MM.1S (cell line): ENCODE measurements around the gene ANKRD10.

Source experiments
- EZH2 ChIP-seq: fragments of 300-600 bp; sonication (generic); optimal IDR thresholded peaks from 2 replicates; pipeline ENCODE3; 2017; ENCODE audit warnings: low read depth, mild to moderate bottlenecking, antibody characterized with exemption, low read length, mixed read lengths
- EZH2phosphoT487 ChIP-seq: fragments of 300-600 bp; sonication (generic); IDR thresholded peaks from 2 replicates; pipeline ENCODE4 v1.6.1; 2018; ENCODE audit warnings: antibody characterized with exemption, low read length
- TF ChIP-seq, protein P1 (sequence below): fragments of 300-600 bp; sonication (generic); IDR thresholded peaks from 2 replicates; pipeline ENCODE4 v1.5.1; 2016; ENCODE audit warnings: antibody characterized with exemption, low read length, mixed read lengths

DNA sequence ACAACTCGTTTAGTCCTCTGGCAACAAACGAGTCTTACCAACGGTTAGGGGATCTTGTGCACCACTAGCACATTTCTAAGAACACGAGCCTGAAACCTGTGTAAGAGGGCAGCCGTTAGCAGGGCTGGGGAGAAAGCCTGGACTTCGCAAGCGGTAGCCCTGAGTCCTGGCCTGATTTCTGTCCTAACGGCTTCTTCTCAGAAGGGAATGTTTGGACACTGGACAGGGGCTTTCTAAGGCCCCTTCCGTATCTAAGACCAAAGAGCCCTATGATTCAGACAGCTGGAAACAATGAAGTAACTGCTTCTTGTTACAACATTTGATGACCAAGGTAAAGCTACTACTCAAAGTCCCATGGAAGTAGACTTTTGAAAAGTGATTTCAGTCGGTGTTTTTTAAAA is 2.2 kb downstream of the ANKRD10 start:
- TF ChIP-seq, protein P1, sequence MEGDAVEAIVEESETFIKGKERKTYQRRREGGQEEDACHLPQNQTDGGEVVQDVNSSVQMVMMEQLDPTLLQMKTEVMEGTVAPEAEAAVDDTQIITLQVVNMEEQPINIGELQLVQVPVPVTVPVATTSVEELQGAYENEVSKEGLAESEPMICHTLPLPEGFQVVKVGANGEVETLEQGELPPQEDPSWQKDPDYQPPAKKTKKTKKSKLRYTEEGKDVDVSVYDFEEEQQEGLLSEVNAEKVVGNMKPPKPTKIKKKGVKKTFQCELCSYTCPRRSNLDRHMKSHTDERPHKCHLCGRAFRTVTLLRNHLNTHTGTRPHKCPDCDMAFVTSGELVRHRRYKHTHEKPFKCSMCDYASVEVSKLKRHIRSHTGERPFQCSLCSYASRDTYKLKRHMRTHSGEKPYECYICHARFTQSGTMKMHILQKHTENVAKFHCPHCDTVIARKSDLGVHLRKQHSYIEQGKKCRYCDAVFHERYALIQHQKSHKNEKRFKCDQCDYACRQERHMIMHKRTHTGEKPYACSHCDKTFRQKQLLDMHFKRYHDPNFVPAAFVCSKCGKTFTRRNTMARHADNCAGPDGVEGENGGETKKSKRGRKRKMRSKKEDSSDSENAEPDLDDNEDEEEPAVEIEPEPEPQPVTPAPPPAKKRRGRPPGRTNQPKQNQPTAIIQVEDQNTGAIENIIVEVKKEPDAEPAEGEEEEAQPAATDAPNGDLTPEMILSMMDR, result no peak
- no peak for TF ChIP-seq EZH2
- no peak for TF ChIP-seq EZH2phosphoT487
